Measurements from ENCODE around the gene C7orf57.

GRCh38 chr7:48031111-48031510 is 4.2 kb upstream of the C7orf57 start:
- TF ChIP-seq CTCF (IDR thresholded peaks at IDR 0.05) (no peak), POLR2A (IDR thresholded peaks at IDR 0.05; ENCODE audit: low read depth) (no peak)
